Pulmonary artery endothelial cell (primary cell): ENCODE results near the gene IL6ST. TPM values are rescaled to one million over a fixed set of nuclear protein-coding genes. Genes with fewer than 3 reads are reported as not detected.
"Not testable (repeated sequence)": the region's sequence is repeated elsewhere in the genome, so short reads cannot be mapped to it uniquely, and the experiment has no call there.

Source experiments
- DNase-seq: peaks from one replicate; pipeline ENCODE4 v3.0.0-alpha.2; 2011; ENCODE audit warnings: low read depth, low spot score
- total RNA-seq: library from RNA; depleted of rRNA; stranded (reverse); fragments of >200 nt; gene quantifications from 2 replicates; pipeline ENCODE4 v1.2.3, GENCODE V29; 2014

IL6ST gene
- total RNA-seq: 373 and 796 TPM in 2 replicates

GRCh38 chr5:55994495-55994997 lies at the start of gene IL6ST:
IL6ST (minus strand) TSS chr5:55994963; CDS start chr5:55976278, 18,685 bp downstream.
- peak; percentile 84 for DNase-seq

GRCh38 chr5:56039985-56040384 lies 45.2 kb upstream of the IL6ST start:
- DNase-seq: peak; percentile 51

GRCh38 chr5:56038206-56038605 lies 43.4 kb upstream of the IL6ST start:
- DNase-seq: not testable (repeated sequence)

GRCh38 chr5:56037531-56038010 lies 42.8 kb upstream of the IL6ST start:
- DNase-seq: no peak

DNA sequence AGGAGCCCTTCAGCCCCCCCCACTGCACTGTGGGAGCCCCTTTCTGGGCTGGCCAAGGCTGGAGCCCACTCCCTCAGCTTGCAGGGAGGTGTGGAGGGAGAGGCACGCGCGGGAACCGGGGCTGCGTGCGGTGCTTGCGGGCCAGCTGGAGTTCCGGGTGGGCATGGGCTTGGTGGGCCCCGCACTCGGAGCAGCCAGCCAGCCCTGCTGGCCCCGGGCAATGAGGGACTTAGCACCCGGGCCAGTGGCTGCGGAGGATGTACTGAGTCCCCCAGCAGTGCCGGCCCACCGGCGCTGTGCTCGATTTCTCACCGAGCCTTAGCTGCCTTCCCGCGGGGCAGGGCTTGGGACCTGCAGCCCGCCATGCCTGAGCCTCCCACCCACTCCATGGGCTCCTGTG lies 40.6 kb upstream of the IL6ST start:
- DNase-seq: not testable (repeated sequence)

GRCh38 chr5:56029871-56030630 lies 35.3 kb upstream of the IL6ST start:
- not testable (repeated sequence) for DNase-seq

DNA sequence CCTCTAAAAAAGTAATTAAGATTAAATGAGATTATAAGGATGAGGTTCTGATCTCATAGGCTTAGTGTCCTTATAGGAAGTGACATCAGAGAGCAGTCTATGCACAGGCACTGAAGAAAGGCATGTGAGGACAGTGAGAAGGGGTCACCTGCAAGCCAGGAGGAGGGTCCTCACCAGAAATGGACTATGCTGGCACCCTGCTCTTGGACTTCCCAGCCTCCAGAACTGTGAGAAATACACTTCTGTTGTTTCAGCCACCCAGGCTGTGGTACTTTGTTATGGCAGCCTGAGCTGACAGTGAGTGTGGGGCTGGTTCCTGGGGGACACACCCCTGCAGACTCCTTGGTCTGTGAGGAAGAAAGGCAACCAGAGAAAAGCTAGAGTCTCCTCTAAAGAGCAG lies 34.7 kb upstream of the IL6ST start:
- no peak for DNase-seq

- DNase-seq: no peak
These were observed 33.9 kb upstream of the IL6ST start for GRCh38 chr5:56028708-56029107.

GRCh38 chr5:56026863-56027300 lies 32.1 kb upstream of the IL6ST start:
- DNase-seq: no peak

DNA sequence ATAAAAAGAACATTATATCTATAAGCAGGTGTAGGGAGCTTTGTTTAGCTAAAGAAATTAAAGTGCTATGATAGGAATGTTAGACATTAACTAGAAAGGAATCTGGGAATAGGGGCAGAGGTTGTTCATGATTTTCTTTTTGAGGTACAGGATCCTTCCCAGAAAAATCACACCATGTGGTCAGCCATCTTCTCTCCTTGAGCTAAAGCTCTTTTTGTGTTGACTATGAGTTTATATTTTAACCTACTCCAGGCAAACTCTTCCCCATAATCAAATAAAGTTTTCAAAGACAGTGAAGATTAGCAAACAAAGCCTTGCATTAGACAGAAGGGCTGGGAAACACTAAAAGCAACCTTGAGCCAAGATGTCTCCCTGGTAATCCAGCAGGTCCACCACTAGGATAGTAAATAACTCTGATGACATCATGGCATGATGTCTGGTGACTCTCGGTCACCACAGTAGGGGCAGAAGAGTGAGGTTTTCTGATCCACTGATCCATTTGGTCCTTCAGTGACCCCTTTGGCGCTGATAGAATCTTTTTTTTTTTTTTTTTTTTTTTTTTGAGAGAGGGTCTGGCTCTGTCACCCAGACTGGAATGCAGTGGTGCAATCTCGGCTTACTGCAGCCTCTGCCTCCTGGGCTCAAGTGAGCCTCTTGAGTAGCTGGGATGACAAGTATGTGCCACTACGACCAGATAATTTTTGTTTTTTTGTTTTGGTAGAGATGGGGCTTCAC lies 30.6 kb upstream of the IL6ST start:
- DNase-seq: no peak

- no peak for DNase-seq
These were observed 30.0 kb upstream of the IL6ST start for GRCh38 chr5:56024810-56025150.

DNA sequence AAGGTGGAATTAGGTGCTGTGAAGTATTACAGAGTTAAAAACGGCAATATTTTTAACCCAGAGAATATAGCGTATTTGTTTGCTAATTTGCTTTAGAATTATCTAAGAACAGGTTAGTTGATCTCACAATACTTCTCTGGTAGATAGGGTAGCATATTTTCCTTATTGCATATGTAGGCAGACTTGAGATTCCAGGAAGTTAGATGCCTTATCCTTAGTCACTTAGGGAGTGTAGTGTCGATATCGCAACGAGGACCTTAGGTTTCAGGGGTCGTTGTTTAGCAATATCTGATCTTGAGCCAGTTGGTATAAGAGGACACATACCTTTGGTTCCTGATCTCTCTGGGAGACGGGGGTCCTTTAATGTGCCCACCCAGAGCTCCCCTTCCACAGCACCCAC lies 28.5 kb upstream of the IL6ST start:
- no peak for DNase-seq

DNA sequence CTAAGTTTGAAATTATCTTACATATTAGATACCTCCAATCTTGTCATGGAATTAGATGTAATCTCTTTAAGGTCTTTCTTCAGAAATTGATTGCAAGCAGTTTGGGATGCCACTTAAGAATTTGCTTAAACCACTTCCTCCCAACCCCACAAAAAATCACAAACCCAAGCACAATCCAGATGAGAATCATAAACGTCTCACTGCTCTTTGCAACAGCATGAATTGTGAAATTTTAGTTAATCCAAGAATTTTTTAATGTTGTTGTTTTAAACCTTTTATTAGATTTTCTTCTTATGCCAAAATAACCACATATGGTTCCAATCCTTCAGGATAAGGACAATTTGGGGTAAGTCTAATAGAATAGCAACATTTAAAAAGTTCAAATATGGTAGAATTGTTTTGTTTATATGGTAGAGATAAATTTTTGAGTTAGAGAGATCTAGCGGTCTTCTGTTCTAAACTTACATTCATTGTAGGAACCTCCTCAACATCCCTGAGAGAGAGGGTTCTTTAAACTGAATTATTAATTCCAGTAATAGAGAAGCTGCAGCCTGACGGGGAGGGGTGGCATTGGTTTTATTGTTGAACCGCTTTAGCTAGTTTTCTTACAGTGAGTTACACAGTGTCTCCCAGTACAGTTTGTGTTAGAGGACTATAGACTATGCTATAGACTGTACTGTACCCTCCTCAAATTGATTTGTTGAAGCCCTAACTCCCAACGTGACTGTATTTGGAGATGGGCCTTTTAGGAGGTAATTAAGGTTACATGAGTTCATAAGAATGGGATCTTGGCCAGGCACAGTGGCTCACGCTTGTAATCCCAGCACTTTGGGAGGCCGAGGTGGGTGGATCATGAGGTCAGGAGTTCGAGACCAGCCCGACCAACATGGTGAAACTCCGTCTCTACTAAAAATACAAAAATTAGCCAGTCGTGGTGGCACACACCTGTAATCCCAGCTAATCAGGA lies 24.8 kb upstream of the IL6ST start:
- DNase-seq: no peak

- DNase-seq: no peak
These were observed 24.1 kb upstream of the IL6ST start for GRCh38 chr5:56018832-56019231.

DNA sequence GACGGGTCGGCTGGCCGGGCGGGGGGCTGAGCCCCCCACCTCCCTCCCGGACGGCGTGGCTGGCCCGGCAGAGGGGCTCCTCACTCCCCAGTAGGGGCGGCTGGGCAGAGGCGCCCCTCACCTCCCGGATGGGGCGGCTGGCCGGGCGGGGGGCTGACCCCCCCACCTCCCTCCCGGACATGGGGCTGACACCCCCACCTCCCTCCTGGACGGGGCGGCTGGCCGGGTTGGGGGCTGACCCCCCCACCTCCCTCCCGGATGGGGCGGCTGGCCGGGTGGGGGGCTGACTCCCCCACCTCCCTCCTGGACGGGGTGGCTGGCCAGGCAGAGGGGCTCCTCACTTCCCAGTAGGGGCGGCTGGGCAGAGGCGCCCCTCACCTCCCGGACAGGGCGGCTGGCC lies 19.9 kb upstream of the IL6ST start:
- DNase-seq: not testable (repeated sequence)

- DNase-seq: not testable (repeated sequence)
These were observed 19.2 kb upstream of the IL6ST start for GRCh38 chr5:56013939-56014338.

DNA sequence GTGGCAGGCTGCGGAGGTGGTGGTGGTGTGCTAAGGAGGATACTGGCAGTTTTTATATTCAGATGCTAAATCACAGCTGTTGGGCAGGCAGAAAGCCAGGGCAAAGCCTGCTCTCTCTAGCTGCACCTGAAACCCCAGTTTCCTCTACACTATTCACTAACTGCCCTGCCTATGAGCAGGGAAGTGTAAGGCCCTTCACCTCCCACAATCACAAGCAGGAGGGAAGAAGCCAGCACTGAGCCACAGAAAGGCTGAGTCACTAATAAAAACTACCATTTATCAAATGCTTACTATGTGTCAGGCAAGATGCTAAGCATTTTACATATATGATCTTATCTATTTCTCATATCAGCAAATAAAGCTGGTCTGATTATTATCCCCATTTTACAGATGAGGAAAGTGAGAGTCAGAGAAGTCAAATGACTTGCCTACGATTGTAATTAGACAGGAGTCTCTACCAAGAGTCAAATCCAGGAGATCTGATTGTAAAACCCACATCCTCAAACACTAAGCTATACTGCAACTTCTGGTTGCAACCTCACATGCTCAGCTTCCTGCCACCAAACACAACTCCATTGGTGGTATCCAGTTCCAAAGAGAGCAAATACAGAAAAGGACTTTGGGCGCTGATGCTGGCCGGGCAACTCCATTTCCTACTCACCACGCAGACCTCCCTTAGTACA lies 17.7 kb upstream of the IL6ST start:
- no peak for DNase-seq

GRCh38 chr5:56011835-56012234 lies 17.1 kb upstream of the IL6ST start:
- peak; percentile 33 for DNase-seq

DNA sequence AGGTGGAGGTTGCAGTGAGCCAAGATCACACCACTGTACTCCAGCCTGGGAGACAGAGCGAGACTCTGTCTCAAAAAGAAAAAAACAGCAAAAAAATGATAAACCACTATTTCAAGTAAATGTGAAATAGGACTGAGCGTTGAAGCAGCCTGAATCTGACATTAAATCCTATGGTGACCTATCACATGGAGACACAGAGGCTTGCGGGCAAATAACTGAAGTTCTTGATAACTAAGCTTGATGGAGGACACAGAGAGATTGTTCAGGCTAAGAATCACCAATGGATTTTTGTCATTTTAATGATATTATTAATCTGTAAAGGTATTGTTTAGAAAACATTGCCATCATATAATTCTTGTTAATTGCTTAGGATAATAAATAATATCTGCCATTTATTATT lies 15.7 kb upstream of the IL6ST start:
- DNase-seq: no peak

- no peak for DNase-seq
These were observed 11.8 kb upstream of the IL6ST start for GRCh38 chr5:56006600-56006999.

DNA sequence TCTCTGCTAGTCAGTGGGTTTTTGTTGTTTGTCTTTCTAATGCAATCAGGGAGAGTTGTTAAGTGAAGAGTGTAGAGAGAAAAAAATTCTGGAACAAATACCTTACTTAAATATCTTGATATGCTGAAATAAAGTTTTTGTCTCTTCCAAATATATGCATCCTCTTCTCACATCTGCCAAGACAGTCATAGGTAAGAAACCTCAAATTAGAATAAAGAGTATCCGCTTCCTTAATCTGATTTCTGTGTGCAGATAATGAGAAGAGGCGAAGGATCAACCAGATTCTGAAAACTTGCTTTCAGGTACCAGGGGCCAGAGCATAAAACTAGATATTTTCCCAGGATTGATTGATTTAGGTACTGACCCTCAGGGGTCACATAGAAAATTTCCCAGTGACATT lies 11.3 kb upstream of the IL6ST start:
- DNase-seq: no peak
